HG03442 (cell line): Measurements from ENCODE around the gene KCTD20.
"Not testable (repeated sequence)": the region's sequence is repeated elsewhere in the genome, so short reads cannot be mapped to it uniquely, and the experiment has no call there.

Source experiments
- ATAC-seq: cut with Tn5 transposase; IDR thresholded peaks from one replicate; pipeline ENCODE4 v1.9.1; 2021; ENCODE audit warnings: mild to moderate bottlenecking, moderate library complexity; ENCODE audit not compliant: unreplicated experiment

The KCTD20 gene

DNA sequence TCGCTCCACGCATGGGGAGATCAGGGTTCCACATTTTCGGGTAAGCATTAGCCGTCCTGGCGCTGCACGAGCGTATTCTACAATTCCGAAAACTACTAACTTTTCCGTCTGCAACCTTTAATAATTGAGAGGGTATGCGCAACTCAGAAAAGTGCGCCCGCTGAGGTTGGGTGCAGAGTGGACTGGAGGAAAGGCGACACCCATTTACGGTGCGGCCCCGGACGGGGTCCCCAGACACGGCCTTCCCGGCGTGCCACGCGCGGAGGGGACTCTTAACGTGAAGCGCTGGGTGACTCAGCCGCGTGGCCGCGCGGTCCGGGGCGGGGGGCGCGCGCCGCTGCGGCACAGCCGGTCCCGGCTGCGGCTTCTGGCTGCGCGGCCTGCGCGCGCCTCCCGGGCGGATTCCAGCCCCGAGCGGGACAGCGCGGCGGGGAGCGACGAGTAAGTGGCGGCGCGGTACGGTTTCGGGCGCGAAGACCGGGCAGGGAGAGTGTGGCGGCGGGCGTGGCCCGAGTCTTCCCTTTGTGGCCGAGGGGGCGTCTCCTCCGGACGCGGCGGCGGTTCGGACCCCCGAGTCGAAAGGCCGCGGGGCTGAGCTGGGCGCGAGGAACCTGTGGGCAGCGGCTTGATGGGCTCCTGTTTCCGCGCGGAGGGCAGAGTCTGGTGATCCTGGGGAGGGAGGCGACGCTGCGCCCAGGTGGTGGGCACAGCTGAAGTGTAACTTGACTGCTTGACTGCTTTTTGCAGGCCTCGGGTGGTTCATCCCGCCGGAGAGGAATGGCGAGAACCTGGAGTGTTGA lies at the start of gene KCTD20, which contains the start of gene PXT1:
TSS of gene KCTD20 (plus strand) at position 330 of the 800 bp plus-strand sequence. CDS start 27,098 bp downstream, outside the sequence.
TSS of gene PXT1 (minus strand) at position 184 of the 800 bp plus-strand sequence. CDS start 16,772 bp downstream, outside the sequence.
- ATAC-seq, result peak; percentile 77

GRCh38 chr6:36399970-36400369 lies 42.8 kb upstream of the KCTD20 start:
- no peak for ATAC-seq

DNA sequence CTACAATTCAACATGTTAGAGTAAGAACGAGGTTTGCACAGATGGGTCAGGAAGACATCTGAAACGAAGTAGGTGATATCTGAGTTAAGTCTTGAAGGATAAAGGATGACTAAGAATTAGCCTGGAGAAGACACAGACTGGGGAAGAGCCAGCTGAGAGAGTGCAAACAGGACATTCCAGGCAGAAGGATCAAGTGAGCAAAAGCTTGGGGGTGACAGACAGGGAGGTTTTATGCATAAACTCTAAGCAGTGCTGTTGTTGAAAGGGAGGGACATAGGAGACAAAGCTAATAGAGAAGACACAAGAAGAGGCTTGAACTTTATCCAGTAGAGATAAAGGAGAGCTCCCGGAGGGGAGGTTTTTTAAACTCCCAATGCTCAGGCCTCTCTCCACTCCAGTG lies 40.3 kb upstream of the KCTD20 start:
- no peak for ATAC-seq

DNA sequence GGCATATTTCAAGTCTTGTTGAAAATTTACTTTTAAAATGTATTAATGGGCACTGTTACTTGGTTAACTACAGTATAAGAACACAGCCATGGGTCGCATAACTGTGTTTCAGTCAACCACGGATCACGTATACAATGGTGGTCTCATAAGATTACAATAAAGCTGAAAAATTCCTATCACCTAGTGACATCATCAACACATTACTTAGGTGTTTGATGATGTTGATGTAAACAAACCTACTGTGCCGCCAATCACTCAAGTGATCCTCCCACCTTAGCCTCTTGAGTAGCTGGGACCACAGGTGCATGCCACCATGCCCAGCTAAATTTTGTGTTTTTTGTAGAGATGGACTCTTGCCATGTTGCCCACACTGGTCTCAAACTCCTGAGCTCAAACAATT lies 38.6 kb upstream of the KCTD20 start:
- ATAC-seq, result no peak

DNA sequence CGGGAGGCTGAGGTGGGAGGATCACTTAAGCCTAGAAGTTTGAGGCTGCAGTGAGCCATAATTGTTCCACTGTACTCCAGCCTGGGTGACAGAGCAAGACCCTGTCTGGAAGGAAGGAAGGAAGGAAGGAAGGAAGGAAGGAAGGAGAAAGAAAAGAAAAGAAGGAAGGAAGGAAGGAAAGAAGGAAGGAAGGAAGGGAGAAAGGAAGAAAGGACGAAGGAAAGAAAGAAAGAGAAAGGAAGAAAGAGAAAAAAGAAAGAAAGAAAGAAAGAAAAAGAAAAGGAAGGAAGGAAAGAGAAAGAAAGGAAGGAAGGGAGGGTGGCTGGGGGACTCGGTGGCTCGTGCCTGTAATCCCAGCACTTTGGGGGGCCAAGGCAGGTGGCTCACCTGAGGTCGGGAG lies 33.1 kb upstream of the KCTD20 start:
- not testable (repeated sequence) for ATAC-seq

GRCh38 chr6:36413489-36414480 lies 29.0 kb upstream of the KCTD20 start:
- ATAC-seq, result no peak

GRCh38 chr6:36414481-36414880 lies 28.3 kb upstream of the KCTD20 start:
- ATAC-seq, result no peak

DNA sequence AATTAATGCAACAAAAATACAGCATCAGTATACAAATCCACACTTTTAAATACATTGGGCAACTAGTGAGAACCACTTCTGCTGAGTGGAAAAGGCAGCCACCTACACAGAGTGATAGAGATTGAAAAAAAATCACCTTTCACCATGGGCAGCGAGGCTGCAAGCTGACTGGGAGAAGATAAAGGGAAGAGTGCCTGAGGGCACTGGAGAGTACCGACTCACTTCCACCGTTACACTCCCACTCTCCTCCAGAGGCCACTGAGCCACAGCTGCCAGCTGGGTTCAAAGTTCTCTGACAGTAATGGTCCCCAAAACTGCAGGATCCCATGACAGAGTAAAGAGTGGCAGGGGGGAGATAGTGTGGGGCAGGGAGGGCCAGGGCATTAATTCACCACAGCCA lies 24.2 kb upstream of the KCTD20 start:
- ATAC-seq, result no peak

GRCh38 chr6:36419310-36419709 lies 23.5 kb upstream of the KCTD20 start:
- no peak for ATAC-seq

DNA sequence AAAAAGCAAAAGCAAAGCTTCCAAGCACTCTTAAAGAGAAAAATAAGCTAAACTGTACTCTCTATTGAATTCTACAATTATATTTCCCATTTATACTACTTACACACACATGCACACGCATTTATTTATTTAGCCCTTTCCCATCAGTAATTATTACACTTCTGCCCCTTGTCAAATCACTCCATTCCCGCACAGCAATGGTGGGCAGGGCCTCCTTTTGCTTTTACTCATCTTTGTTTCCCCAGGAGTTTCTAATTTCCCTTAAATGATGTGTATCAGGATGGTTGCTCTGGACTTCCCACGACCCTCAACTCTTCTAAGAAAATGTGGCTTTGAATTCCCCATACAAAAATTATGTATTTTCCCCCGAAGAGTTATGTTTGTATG lies 20.1 kb upstream of the KCTD20 start:
- no peak for ATAC-seq

DNA sequence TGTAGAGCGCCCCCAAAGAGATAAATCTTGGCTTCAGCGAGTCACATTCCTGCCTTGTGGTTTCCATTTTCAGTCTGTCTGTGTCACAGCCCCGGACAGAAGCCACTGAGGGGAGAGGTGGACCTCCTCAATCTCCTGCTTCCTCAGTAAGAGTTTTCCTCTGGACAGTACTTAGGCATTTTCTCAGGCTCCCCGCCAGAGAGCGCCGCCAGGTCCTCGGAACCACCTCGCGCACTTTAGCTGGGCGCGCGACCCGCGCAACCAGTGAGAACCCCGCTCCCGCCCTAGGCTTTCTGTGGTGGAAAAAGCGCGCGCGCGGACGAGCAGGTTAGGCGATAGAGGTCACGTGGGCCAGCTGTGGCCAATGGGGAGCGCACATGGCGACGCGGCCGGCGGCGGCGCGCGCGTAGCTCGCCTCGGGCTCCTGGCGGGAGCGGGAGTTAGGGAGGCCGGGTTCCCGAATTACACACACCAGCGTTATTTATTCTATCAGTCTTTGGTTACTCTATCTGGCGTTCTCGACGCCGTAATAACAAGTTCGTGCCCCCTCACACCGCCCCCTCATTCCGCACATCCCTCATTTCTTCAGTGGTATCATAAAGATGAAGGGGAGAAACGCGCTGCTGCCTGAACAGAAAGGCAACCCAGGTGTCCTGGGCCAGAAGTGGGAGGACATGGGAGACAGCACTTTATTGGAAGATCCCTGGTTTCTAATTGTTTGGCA lies 19.5 kb upstream of the KCTD20 start:
- ATAC-seq, result peak; percentile 93

- ATAC-seq, result no peak
These were observed 16.2 kb upstream of the KCTD20 start for GRCh38 chr6:36426622-36427021.

DNA sequence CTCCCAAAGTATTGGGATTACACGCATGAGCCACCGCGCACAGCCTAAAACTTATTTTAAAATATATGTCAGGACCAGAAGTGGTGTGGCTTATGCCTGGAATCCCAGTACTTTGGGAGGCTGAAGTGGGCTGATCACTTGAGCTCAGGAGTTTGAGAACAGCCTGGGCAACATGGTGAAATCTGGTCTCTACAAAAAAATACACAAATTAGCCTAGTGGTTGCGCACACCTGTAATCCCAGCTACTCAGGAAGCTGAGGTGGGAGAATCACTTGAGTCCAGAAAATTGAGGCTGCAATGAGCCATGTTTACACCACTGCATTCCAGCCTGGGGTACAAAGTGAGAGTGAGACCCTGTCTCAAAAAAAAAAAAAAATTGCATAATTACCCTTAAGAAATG lies 13.9 kb upstream of the KCTD20 start:
- ATAC-seq, result no peak

GRCh38 chr6:36430351-36430750 lies 12.4 kb upstream of the KCTD20 start:
- no peak for ATAC-seq

- no peak for ATAC-seq
These were observed 11.6 kb upstream of the KCTD20 start for GRCh38 chr6:36431197-36431596.

DNA sequence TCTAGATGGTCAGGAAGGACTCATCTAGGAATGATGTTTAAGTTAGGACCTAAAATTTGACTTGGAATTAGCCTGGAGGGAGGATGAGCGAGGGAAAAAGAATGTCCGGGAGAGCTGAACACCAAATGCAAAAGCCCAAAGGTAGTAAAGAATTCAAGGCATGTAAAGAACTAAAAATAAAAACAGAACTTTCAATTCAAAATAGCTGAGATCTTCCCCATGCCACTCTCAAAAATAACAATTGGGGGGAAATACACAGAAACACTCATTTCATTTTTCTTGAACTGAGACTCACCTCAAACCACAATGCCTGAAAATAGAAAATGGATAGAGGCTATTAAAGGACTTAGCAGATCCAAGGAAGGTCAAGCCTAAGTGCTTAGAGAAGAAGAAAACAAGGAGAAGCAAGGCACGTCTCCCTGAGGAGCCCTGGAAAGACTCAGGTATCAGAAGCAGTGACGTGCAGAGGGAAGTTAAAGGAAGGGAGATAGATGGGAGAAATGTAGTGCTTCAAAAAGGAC lies 10.6 kb upstream of the KCTD20 start:
- ATAC-seq, result no peak

DNA sequence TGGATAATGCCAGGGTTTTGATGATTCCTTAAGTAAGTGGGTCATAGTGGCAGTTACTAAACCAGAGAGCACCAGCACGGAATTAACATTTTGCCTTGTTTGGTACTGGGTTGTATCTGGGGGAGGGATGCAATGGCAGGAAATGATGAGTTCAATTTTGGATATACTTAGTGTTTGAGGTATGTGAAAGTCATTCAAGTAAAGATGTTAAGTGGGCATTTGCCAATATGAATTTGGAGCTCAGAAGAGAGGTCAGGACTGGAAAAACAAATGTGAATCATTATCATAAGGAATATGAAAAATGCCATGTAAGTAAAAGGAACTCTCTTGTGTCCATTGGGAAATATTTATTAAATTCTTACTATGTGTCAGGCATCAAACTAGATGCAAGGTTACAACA lies 6.3 kb upstream of the KCTD20 start:
- ATAC-seq, result no peak

- ATAC-seq, result peak; percentile 64
These were observed 1.4 kb upstream of the KCTD20 start for GRCh38 chr6:36441307-36441894.

DNA sequence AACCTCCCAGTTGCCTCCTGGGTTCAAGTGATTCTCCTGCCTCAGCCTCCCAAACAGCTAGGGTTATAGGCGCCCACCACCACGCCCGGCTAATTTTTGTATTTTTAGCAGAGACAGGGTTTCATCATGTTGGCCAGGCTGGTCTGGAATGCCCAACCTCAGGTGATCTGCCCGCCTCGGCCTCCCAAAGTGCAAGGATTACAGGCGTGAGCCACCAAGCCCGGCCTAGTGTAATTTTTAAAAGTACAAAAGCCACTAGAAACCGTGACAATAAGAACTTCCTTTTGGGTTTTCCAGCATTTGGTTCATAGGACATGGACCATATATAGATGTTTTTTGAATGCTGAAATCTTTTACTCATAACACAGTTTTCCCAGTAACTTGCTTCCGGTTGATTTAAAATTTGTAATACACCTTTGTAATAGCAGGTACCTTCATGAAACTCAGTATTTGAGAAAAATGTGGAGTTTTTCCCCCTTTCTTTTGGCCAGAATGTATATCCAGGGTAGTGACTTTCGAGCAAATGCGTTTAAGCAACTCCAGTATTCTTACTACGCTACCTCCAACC lies 613 bp upstream of the KCTD20 start:
- ATAC-seq, result no peak
